Stimulated activated CD4-positive, alpha-beta T cell treated with anti-CD3 and anti-CD28 coated beads, TNF-alpha, amount 100 ng/mL, for 48 hours (primary cell): ENCODE data around the gene TFB1M.
"Not testable (repeated sequence)": the region's sequence is repeated elsewhere in the genome, so short reads cannot be mapped to it uniquely, and the experiment has no call there.

Experiments
- DNase-seq, 3 donors: peaks; one replicate each; pipeline ENCODE4 v3.0.0-alpha.2; 2020; ENCODE audit warnings: low read depth in 3 of 3

TFB1M gene

DNA sequence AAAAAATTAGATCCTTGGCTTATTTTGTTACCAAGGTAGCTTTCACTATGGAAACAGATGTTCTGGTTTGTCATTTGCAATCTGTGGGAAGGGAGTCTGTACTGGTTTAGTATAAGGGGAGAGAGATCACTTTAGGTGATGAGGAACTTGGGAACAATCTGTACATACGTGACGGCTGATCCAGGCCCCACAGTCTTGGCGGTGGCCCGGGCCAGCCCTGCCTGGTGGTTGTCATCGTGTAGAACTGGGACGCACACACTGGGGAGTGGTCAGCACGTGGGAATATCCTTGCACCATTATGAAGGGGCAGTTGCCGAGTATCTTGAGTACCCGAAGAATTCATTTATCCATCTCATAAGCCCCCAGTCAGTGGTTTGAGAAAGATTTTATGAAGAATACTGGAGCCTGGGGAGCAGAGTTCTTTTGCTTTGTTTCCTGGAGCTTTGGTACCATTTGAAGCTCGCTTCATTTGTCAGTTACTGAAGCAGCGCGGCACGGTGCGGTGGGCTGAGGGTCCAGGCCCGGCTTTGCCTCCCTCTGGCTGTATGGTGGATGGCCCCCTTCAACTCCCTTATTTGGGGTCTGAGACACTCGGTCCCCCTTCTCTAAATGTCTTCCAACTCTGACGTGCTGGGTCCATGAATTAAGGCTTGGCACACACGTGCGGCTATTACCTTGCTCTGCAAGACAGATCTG lies 73.2 kb downstream of the TFB1M start:
- no peak for DNase-seq

DNA sequence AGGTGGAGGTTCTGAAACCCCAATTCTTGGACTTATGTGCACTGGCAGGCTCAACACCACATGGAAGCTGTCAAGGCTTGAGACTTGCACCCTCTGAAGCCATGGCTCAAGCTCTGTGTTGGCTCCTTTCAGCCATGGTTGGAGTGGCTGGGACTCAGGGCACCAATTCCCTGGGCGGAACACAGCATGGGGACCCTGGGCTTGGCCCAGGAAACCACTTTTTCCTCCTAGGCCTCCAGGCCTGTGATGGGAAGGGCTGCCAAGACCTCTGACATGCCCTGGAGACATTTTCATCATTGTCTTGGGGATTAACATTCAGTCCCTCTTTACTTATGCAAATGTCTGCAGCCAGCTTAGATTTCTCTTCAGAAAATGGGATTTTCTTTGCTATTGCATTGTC lies 76.7 kb downstream of the TFB1M start:
- no peak for DNase-seq

DNA sequence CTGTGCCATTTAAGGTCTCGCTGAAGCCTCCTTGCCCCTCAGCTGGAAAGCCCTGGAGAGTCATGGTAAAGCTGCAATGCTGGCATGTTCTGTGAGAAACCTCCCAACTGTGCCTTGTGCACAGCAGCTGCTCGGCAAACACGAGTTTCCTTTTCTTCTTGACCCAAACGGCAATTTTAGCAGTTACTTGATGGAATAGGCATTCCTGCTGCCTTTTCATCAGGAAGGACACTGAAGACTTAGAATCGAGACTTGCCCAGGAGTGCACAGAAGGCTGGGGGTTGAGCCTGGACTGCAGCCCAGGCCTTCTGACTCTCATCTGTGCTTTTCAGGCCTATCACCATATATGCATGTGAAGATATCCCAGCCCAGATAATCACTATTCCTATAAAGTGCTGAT lies 79.2 kb downstream of the TFB1M start:
- DNase-seq, result no peak

DNA sequence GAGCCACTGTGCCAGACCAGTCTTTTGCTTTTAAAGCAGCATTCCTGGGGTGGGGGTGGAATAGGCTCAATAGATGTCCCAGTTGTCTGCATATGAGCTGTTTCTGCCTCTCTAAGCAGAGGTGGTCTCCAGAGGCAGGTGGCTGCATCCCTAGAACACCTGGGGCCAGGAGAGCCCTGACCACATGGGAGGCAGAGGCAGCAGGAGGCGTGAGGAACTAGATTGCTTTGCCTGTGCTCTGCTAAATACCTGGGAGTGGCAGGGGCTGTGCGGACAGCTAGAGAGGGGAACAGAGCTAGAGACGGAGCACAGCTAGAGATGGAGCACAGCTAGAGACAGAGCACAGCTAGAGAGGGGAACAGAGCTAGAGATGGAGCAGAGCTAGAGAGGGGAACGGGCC lies 79.6 kb downstream of the TFB1M start:
- DNase-seq, result no peak

DNA sequence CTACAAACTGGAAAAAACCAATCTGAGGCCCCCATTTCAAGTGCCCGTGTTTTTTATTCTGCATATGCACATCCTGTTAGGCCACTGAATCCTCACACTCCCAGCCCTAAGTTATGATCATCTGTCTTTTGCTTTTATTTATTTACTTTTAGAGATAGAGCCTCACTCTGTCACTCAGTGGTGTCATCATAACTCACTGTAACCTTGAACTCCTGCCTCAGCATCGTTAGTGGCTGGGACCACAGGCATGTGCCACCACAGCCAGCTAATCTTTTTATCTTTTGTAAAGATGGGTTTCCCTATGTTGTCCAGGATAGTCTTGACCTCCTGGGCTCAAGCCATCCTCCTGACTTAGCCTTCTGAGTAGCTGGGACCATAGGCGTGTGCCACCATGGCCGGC lies 80.1 kb downstream of the TFB1M start:
- DNase-seq, result no peak

GRCh38 chr6:155232848-155233247 lies 81.4 kb downstream of the TFB1M start:
- DNase-seq, result no peak

DNA sequence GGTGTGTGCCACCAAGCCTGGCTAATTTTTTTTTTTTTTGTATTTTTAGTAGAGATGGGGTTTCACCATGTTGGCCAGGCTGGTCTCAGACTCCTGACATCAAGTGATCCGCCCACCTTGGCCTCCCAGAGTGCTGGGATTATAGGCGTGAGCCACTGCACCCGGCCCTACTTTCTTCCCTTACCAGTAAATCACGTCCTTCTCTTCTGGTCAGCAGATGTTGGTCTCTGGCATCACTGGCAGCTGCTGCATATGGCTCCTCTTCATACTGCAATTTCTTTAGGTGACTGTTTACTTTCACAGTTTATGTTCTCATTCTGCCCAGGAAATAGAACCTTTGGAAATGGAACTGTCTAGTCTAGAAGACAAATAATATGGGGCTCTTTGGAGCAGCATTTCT lies 83.3 kb downstream of the TFB1M start:
- DNase-seq, result not testable (repeated sequence)

DNA sequence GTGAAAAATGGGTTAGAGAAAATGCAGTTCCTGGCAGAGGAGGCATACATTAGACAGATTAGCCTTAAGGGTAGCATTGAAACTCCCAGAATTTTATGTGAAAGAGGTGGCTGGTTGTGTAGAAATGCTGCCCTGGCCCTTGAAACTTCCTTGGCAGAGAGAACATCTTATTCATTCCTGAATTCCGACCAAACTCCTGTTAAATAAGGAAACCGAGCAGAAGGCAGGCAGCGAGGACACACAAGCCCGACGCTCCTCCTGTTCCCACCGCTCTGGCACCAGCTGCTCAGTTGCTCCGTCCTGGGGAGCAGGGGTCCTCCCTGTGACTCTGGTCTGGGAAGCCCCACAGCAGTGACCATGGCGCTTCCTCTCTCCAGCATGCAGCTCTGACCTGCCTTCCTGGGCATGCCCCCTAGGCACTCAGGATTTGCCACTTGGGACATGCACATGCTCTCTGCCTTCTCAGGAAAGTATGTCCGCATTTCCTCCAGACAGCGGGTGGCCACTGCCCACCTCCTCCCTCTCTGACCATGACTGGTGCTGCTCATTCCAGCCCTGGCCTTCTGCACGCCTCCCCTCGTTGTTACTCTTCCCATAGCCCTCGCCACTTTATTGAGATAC lies 85.6 kb downstream of the TFB1M start:
- DNase-seq, result no peak

DNA sequence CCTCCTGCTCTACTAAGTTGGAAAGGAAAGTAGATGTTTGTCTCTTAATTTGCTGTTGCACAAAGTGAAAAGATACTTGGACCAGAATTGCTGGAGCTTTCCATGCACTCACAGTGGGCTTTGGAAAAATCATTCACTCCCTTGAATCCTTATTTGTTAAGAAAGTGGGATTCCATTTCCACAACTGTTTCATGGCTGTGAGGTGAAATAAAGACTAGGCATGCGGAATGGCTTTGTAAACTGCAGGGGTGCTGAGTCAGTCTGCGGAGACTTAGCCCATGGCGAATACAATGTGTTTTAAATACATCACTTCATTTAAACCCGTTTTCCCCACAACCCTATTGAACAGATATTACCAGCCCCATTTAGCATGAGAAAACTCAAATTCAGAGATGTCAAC lies 87.2 kb downstream of the TFB1M start:
- DNase-seq, result no peak

DNA sequence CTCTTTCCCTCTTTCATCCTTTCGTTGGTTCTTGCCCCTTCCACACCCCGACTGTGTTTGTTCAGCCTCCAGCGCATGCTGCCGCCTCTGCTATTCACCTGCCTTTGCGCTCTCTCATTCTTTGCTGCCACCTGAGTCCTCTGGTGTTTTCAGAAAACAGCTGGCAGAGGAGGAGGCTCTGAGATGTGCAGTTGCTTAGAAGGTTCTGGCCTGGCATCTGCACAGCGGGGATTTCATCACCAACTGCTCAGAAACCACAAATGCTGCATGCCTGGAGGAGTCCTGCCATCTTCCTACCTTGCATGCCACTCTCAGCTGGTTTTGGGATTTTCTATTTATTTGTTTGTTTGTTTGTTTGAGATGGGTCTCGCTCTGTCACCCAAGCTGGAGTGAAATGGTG lies 89.7 kb downstream of the TFB1M start:
- no peak for DNase-seq

- peak; percentile 14 to 52 (median 27) for DNase-seq
These were observed 90.4 kb downstream of the TFB1M start for GRCh38 chr6:155223646-155224451.

- no peak for DNase-seq
These were observed 91.8 kb downstream of the TFB1M start for GRCh38 chr6:155222506-155222905.

DNA sequence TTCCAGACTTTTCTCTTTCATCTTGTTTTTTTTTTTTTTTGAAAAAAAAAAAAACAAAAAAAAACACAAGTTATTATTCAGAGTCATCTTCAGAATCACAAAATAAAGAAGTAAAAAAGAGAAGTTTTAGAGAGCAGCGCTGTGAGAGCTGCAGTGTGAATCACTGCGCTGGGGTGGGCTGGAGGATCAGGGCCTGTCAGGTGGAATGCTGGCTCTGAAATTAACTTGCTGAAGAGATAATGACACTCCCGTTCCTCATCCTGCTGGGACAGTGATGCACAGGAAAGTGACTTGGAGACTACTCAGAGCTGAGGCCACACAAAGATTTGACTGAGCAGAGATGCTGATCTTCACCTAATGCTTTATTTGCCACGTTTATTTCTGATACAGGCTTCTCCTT lies 93.2 kb downstream of the TFB1M start:
- no peak for DNase-seq

DNA sequence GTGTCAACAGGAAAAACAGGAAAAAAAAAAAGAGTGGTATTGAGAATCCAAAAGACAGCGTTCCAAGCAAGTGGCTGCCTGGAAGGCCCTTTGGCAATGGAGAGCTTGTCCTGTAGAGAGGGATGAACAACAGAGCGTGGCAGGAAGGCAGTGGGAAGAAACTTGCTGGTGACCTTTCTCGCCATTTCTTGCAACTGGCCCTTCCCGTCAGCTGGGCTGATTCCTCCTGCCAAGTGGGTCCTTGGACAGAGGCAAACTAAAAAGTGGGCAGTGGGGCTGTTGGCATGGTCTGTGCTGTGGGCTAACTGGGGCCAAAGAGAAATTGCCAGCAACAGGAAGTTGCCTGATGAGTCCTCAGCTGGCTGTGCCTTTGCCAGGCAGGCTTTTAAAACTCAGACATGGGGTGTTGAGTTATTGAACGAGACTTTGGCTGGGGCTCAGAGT lies 94.4 kb downstream of the TFB1M start:
- no peak for DNase-seq

GRCh38 chr6:155219299-155219698 lies 95.0 kb downstream of the TFB1M start:
- DNase-seq, result no peak

DNA sequence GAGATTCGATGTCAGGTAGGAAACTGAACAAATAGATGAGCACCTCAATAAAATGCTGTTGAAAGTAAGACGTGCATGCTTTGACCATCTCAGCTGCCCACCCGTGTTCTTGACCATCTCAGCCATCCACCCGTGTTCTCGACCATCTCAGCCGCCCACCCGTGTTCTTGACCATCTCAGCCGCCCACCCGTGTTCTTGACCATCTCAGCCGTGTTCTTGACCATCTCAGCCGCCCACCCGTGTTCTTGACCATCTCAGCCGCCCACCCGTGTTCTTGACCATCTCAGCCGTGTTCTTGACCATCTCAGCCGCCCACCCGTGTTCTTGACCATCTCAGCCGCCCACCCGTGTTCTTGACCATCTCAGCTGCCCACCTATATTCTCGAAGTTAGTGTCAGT lies 95.6 kb downstream of the TFB1M start:
- DNase-seq, result not testable (repeated sequence)

GRCh38 chr6:155216312-155217046 lies 97.8 kb downstream of the TFB1M start:
- DNase-seq, result no peak

DNA sequence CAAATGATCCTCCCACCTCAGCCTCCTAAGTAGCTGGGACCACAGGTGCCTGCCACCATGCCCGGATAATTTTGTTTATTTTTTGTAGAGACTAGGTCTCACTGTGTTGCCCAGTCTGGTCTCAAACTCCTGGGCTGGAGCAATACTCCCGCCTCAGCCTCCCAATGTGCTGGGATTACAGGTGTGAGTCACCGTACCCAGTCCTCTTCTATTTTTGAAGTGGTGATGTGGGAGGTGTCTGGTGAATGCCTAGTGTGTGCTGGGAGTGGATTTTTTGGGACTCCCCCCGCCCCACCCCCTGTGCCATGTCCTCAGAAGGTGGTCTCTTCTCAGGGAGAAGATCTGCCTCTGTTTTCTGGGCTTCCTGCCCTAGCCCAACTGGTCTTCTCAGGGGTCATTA lies 98.4 kb downstream of the TFB1M start:
- no peak for DNase-seq

DNA sequence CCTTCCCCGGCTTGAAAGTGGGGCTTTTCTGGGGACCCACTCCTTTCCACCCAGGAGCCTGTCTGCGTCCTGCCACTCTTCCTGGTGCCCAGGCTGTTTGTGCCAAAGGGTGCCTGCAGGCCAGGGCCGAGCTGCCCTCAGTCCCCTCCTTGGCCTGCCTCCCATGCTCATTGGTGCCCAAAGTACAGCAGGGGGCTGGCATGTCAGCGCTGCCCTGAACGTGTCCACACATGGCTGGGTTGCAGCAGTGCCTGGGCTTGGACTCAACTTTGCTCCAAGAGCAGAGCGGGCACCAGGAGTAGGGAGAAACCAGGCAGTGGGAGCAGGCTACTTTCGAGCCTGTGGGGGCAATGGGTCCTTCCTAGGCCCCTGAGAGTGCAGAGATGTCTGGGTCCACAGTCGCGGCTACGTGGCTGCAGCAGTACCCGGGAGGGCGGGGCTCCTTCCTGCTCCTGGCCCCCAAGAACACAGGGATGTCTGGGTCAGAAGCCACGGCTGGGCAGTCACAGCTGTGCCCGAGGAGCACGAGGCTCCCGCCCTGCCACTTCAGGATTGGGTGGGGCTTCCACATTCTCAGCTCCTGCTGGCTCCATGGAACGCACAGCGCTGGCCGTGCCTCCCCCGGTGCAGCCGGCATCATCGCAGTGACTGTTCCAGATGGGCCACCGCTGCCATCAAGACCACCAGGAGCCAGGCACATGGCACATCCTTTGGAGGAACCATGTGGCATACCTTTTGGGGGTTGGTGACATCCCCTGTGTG lies 100.5 kb downstream of the TFB1M start:
- DNase-seq, result no peak

DNA sequence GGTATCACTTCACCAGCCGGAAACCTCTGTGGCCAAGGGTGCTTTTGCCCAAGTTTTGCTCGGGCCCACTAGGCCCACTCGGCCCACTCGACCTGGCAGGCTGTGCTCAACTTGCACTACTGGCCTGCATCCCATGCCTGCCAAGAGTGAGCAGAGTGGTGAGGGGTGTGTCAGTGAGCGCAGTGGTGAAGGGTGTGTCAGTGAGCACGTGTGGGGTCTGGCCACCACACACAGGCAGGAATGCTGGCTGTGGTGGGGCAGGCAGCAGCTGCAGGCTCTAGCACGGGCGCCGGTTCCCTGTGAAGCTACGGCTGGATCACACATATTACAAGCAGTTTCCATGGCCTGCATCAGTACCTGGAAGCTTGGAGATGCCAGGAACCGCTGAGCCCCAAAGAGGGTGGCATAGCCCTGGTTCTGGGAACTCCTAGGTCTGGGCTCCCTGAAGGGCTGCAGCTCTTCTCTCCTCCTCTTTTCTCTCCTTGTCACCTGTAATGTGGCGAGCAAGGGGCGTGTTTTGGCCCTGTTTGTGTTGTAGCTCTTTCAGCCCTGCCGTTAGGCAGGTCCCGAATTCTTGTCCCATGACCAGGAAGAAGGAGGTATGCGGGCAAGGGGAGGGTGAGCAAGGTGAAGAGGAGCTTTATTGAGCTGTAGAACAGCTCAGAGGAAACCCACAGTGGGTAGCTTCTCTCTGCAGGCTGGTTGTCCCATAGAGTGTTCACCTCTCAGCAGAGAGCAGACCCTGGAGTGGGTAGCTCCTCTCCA lies 101.5 kb downstream of the TFB1M start:
- no peak for DNase-seq

GRCh38 chr6:155212106-155212505 lies 102.2 kb downstream of the TFB1M start:
- no peak for DNase-seq
